ENCODE data around the gene FBXL13.

DNA sequence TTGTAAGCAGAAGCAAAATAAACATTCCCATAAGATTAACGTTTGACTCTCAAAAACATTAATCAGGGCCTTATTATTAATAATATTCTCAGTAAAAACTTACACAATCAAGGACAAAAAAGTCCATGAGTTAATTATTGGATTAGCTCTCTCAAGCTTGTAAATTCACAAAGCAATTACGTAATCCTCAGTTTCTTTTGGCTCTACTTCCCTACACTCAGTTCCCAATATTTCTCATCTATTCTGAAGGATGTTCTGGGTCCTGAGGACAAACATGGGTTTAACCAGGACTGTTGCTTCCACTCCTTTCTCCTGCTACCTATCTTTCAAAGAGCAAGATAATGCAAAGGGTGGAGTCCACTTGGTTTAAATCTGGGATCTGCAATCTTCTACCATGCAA, 15.1 kb downstream of the FBXL13 start:
- TF ChIP-seq, protein P1, sequence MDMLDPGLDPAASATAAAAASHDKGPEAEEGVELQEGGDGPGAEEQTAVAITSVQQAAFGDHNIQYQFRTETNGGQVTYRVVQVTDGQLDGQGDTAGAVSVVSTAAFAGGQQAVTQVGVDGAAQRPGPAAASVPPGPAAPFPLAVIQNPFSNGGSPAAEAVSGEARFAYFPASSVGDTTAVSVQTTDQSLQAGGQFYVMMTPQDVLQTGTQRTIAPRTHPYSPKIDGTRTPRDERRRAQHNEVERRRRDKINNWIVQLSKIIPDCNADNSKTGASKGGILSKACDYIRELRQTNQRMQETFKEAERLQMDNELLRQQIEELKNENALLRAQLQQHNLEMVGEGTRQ (IDR thresholded peaks at IDR 0.05; ENCODE audit: low read length): no peak
- TF ChIP-seq EZH2 (IDR thresholded peaks at IDR 0.05; ENCODE audit: low read depth, low read length, severe bottlenecking) (no peak), CHD1 (IDR thresholded peaks at IDR 0.05; ENCODE audit: low read depth, low read length) (no peak), MAFK (IDR thresholded peaks at IDR 0.05; ENCODE audit: low read depth, low read length) (no peak)

All from H1 (cell line).